ENCODE results near the gene R3HDM2. TPM values are rescaled to one million over a fixed set of nuclear protein-coding genes. Genes with fewer than 3 reads are reported as not detected.
"Not testable (repeated sequence)": the region's sequence is repeated elsewhere in the genome, so short reads cannot be mapped to it uniquely, and the experiment has no call there.

The R3HDM2 gene
- total RNA-seq, 1 donor from 2014 or later: 56.7 TPM

- not testable (repeated sequence) for DNase-seq (ENCODE audit: missing footprints)
Measured at GRCh38 chr12:57399718-57400463, 31.0 kb downstream of the R3HDM2 start.

GRCh38 chr12:57397441-57397840 is 33.4 kb downstream of the R3HDM2 start:
- intact Hi-C loops (cut with DNase I): no loop called here
- ATAC-seq (no peak), DNase-seq (ENCODE audit: missing footprints) (no peak)

More at GRCh38 chr12:57399718-57400463, 31.0 kb downstream of the R3HDM2 start:
- ATAC-seq; intact Hi-C loops (cut with DNase I): not testable (repeated sequence)

DNA sequence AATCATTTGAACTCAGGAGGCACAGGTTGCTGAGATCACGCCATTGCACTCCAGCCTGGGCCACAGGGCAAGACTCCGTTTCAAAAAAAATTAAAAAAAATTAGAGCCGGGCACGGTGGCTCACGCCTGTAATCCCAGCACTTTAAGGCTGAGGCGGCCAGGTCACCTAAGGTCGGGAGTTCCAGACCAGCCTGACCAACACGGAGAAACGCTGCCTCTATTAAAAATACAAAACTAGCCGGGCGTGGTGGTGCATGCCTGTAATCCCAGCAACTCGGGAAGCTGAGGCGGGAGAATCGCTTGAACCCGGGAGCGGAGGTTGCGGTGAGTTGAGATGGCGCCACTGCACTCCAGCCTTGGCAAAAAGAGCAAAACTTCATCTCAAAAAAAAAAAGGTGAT is 35.7 kb downstream of the R3HDM2 start:
- DNase-seq (ENCODE audit: missing footprints) (no peak), ATAC-seq (no peak)
- intact Hi-C loops (cut with DNase I): no loop called here

DNA sequence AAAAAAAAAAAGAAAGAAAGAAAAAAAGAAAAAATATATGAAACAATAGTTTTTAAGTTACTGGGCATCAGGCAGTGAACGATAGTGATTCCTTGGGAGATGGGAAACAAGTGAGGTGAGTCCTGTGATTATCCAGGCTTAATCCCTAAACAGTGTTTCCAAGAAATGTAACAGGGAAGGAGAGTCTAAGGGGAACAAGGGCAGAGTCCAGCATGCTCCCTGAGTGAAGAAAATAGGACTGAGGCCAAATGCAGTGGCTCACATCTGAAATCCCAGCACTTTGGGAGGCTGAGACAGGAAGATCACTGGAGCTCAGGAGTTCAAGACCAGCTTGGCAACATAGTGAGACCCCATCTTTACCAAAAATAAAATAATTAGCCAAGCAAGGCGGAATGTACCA is 40.7 kb downstream of the R3HDM2 start:
- intact Hi-C loops (cut with DNase I): no loop called here
- DNase-seq (ENCODE audit: missing footprints) (no peak), ATAC-seq (no peak)

DNA sequence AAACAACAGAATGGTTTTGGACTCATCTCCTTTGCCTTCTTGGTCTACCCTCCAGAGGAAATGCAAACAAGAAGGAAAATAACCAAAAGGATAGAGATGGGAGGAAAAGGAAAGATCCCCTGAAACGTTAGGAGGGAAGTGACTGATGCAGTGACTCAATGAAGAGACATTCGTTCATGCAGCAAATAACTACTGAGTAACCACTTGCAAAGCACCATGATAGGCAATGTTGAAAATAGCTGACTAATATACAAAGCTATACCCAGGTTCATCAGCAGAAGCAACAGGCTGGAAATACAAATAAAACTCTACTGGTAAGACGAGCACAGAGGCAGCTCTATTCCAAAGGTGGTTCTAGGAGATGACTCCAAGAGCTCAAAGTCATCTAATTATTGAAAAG is 41.8 kb downstream of the R3HDM2 start:
- ATAC-seq: no peak
- no peak for DNase-seq (ENCODE audit: missing footprints)
- intact Hi-C loops (cut with DNase I): no loop called here

GRCh38 chr12:57388425-57388824 is 42.4 kb downstream of the R3HDM2 start:
- intact Hi-C loops (cut with DNase I): no loop called here
- ATAC-seq: no peak
- DNase-seq (ENCODE audit: missing footprints): no peak

DNA sequence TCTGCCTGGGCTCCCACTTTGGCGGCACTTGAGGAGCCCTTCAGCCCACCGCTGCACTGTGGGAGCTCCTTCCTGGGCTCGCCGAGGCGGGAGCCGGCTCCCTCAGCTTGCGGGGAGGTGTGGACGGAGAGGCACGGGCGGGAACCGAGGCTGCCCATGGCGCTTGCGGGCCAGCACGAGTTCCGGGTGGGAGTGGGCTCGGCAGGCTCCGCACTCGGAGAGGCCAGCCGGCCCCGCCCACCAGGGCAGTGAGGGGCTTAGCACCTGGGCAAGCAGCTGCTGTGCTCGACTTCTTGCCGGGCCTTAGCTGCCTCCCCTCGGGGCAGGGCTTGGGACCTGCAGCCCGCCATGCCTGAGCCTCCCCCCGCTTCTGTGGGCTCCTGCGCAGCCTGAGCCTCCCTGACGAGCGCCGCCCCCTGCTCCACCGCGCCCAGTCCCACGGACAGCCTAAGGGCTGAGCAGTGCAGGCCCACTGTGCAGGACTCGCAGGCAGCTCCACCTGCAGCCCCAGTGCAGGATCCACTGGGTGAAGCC is 44.6 kb downstream of the R3HDM2 start:
- no peak for ATAC-seq
- no peak for DNase-seq (ENCODE audit: missing footprints)
- intact Hi-C loops (cut with DNase I): no loop called here

GRCh38 chr12:57385586-57385985 is 45.3 kb downstream of the R3HDM2 start:
- intact Hi-C loops (cut with DNase I): no loop called here
- ATAC-seq (no peak), DNase-seq (ENCODE audit: missing footprints) (no peak)

DNA sequence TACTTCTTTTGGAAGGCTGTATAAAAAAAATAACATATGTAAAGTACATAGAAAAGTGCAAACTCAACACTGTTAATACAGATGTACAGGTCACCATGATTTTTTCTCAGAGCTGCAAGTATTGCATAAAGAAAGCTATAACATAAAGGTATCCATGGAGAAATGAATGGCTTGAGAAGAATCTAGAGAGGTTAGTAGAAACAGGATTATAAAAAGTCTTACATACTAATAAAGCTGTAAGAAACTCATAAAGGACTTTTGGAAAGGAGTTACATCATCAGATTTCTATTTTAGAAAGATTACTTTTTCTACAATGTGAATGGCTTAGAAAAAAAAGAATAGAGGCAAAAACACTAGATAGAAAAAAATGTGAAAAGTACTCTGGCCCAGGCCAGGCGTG is 46.4 kb downstream of the R3HDM2 start:
- intact Hi-C loops (cut with DNase I): no loop called here
- ATAC-seq (no peak), DNase-seq (ENCODE audit: missing footprints) (no peak)

DNA sequence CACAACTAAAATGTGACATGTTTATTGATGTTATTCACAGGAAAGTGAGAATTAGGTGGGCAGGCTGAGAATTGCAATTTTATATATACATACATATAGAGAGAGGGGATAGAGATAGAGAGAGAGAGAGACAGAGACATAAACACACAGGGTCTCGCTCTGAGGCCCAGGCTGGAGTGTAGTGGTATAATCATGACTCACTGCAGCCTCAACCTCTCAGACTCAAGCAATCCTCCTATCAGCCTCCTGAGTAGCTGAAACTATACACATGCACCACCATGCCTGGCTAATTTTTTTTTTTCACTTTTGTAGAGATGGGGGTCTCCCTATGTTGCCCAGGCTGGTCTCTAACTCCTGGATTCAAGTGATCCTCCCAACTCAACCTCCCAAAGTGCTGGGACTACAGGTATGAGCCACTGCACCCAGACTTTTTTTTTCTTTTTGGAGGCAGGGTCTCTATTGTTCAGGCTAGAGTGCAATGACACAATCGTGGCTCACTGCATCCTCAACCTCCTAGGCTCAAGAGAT is 49.1 kb downstream of the R3HDM2 start:
- intact Hi-C loops (cut with DNase I): no loop called here
- ATAC-seq: no peak
- no peak for DNase-seq (ENCODE audit: missing footprints)

GRCh38 chr12:57380300-57380699 is 50.5 kb downstream of the R3HDM2 start:
- DNase-seq (ENCODE audit: missing footprints): no peak
- intact Hi-C loops (cut with DNase I): no loop called here

DNA sequence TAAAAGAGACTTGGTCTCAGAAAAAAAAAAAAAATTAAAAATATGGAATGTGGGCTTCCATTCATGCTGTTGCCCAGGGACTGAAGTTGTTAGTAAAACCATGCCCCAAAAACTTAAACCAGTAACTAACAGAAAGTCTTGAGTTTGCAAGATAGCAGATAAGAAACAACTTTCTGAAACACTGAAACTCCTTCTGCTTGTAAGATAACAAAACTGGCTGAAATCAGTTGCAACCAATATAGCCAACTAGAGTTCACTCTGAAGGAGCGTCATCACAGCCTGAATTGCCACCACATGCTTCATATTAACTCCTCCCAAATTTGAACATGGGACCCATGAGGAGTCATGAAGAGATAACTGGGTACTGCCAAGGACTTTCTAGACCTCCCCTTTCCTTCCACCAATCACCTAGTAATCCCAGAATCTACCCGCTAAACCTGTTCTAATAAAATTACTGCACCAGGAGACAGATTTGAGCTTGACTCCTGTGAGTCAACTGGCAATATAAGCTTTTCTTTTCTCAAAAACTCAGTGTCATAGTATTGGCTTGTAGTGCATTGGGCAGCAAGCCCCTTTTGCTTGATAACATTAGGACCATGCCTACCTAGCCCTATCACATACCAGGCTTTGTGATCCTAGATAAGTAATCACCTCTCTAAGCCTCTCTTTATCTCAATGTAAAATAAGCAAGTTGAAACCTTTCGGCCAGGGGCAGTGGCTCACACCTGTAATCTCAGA is 53.6 kb downstream of the R3HDM2 start:
- ATAC-seq (no peak), DNase-seq (ENCODE audit: missing footprints) (no peak)
- intact Hi-C loops (cut with DNase I): no loop called here

More at GRCh38 chr12:57380300-57380699, 50.5 kb downstream of the R3HDM2 start:
- ATAC-seq: no peak

DNA sequence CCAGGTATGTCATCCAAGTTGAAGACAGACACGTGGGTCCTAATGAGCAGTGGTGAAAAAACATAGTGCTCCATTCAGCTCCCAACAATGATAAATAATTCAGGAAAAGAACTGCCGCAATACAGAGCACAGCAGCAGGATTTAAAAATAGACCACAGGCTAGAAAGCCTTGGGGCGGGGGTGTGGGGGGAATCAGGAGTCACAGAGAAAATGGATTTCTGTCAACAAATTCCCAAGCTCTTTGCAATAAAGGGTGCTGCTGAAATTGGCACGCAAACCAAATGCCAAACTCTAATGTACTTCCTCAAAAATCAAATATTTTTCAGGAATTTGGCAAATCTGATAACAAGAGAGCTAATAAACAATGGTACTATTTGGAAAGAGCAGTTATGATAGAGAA is 58.6 kb downstream of the R3HDM2 start:
- intact Hi-C loops (cut with DNase I): no loop called here

DNA sequence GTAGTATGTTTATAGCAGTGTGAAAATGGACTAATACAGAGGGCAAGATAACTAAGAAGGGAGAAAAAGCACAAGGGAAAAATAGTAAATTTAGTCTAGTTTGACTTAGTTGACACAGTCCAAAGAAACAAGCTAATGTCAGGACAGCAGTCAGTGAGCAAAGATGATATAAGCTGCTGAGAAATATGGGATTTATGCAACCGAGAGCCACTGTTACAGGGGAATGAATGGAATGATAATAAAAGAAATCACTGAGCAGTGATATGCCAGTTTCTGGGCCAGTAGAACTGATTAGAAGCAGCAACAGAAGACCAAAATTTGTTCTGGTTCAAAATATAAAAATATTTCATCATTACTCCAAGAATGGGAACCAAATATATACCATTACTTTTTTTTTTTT is 60.1 kb downstream of the R3HDM2 start:
- ATAC-seq (no peak), DNase-seq (ENCODE audit: missing footprints) (no peak)
- intact Hi-C loops (cut with DNase I): no loop called here

More for the DNA sequence above, 58.6 kb downstream of the R3HDM2 start:
- ATAC-seq: peak; percentile 72
- no peak for DNase-seq (ENCODE audit: missing footprints)

- intact Hi-C loops (cut with DNase I): no loop called here
- ATAC-seq: no peak
- DNase-seq (ENCODE audit: missing footprints): no peak
Measured at GRCh38 chr12:57370072-57370471, 60.8 kb downstream of the R3HDM2 start.

GRCh38 chr12:57369202-57369601 is 61.6 kb downstream of the R3HDM2 start:
- DNase-seq (ENCODE audit: missing footprints): no peak
- no peak for ATAC-seq
- intact Hi-C loops (cut with DNase I): no loop called here

DNA sequence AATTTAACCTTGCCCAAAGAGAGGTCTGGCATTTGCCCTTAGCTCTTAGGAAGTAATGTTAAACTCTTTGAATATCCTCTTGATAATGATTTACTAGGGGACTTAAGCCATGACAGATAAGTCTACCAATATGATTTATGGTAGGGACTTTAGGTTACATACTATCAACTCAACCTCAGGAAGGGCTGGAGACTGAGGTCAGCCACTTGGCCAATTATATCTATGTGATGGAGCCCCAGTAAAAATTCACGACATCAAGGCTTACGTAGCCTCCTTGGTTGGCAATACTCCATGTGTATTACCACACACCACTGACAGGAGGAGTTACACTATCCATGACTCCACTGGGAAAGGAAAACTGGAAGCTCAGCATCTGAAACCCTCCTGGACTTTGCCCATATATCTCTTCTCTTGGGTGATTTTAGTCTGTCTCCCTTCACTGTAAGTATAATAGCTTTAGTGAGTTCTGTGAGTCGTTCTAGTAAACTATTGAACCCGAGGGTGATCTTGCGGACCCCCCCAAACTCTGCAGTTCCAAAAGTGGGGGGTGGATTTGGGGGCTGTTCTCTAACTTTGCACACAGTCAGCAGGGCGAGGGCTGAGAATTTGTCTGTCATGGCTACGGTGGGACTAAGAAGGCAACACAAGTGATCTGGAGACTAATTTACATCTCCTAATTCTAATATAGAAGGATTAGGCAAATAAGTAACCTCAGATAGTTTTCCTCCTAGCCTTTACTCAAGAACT is 62.3 kb downstream of the R3HDM2 start:
- no peak for ATAC-seq

DNA sequence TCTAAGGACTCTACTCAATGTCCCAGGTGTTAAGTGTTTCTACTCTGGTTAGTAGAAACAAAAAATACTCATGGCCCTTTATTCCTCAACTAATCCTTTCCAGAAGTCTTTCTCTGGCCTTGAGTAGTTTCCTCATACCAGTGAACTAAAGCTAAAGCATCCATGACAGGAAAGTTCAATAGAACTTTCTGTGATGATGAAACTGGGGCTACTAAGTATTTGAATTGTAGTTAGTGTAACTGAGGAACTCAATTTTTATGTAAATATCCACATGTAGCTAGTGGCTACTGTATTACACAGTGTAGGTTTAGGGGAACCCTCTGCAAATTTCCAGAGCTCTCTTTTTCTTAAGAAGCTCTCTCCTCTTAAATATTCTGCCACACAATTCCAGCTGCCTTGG is 63.7 kb downstream of the R3HDM2 start:
- intact Hi-C loops (cut with DNase I): no loop called here

More for the DNA sequence above, 62.3 kb downstream of the R3HDM2 start:
- intact Hi-C loops (cut with DNase I): no loop called here
- no peak for DNase-seq (ENCODE audit: missing footprints)

GRCh38 chr12:57366315-57366714 is 64.5 kb downstream of the R3HDM2 start:
- intact Hi-C loops (cut with DNase I): no loop called here
- no peak for ATAC-seq
- DNase-seq (ENCODE audit: missing footprints): no peak

More for the DNA sequence above, 63.7 kb downstream of the R3HDM2 start:
- ATAC-seq (no peak), DNase-seq (ENCODE audit: missing footprints) (no peak)

Measured in Right ventricle myocardium inferior (tissue), 1 donor.